ENCODE measurements around the gene USP35. TPM values are rescaled to one million over a fixed set of nuclear protein-coding genes. Genes with fewer than 3 reads are reported as not detected.

The USP35 gene
- total and polyA plus RNA-seq, 7 donors: 1.2 to 23.3 (median 6.7) TPM

- H3K4me3 ChIP-seq: no peak overlapping the region
- TF ChIP-seq CTCF (IDR thresholded peaks at IDR 0.05) (no peak), POLR2A (IDR thresholded peaks at IDR 0.05) (no peak), POLR2AphosphoS5 (IDR thresholded peaks at IDR 0.05) (no peak), EP300 (IDR thresholded peaks at IDR 0.05) (no peak)
- peaks cover 8 to 57% (median 20%) of the 10 kb centered on the region in 4 donors for H3K36me3 ChIP-seq
- H3K27ac ChIP-seq: no peak overlapping the region
- intact Hi-C loops (cut with DNase I): no loop called here
- H3K4me1 ChIP-seq: no peaks in the 10 kb centered on the region
- DNase-seq: no peak
- WGBS, 2 donors: 80 to 93% methylated on average over 9 of the region's 9 CpGs
- H3K27me3 ChIP-seq: no peaks in the 10 kb centered on the region
- no peaks in the 10 kb centered on the region for H3K9me3 ChIP-seq
Measured at GRCh38 chr11:78223320-78223954, 34.7 kb downstream of the USP35 start.

- Histone ChIP-seq H3K4me1 (no peaks in the 10 kb centered on the region), H3K9me3 (no peaks in the 10 kb centered on the region), H3K27ac (no peak overlapping the region), H3K36me3 (peaks cover 8 to 46% (median 19%) of the 10 kb centered on the region in 4 donors), H3K4me3 (no peak overlapping the region), H3K27me3 (no peaks in the 10 kb centered on the region)
- no peak for TF ChIP-seq EP300 (IDR thresholded peaks at IDR 0.05)
- no peak for TF ChIP-seq CTCF (IDR thresholded peaks at IDR 0.05)
- TF ChIP-seq POLR2AphosphoS5 (IDR thresholded peaks at IDR 0.05): no peak
- TF ChIP-seq POLR2A (IDR thresholded peaks at IDR 0.05): no peak
- DNase-seq: no peak
- intact Hi-C loops (cut with DNase I): no loop called here
- 94 to 95% methylated on average over 4 of the region's 4 CpGs for WGBS, 2 donors
Measured at GRCh38 chr11:78224506-78224905, 35.8 kb downstream of the USP35 start.

GRCh38 chr11:78224906-78225420 lies 36.2 kb downstream of the USP35 start:
- intact Hi-C loops (cut with DNase I): loop anchor here (5.0 kb wide), 1 partner anchor 192 kb away; the partner anchor contains the start of gene GAB2
- no peak for TF ChIP-seq CTCF (IDR thresholded peaks at IDR 0.05)
- TF ChIP-seq POLR2AphosphoS5 (IDR thresholded peaks at IDR 0.05): no peak
- no peak for TF ChIP-seq POLR2A (IDR thresholded peaks at IDR 0.05)
- TF ChIP-seq EP300 (IDR thresholded peaks at IDR 0.05): no peak
- H3K36me3 ChIP-seq: peaks cover 8 to 43% (median 17%) of the 10 kb centered on the region in 4 donors

GRCh38 chr11:78226684-78227680 lies 38.3 kb downstream of the USP35 start:
- H3K36me3 ChIP-seq: peaks cover 2 to 23% (median 11%) of the 10 kb centered on the region in 4 donors
- intact Hi-C loops (cut with DNase I): loop anchor here (5.0 kb wide), 1 partner anchor 190 kb away; the partner anchor contains the start of gene GAB2
- TF ChIP-seq POLR2A (IDR thresholded peaks at IDR 0.05) (no peak), EP300 (IDR thresholded peaks at IDR 0.05) (no peak), CTCF (IDR thresholded peaks at IDR 0.05) (no peak), POLR2AphosphoS5 (IDR thresholded peaks at IDR 0.05) (no peak)
- H3K9me3 ChIP-seq: no peaks in the 10 kb centered on the region
- 89% methylated on average over 12 of the region's 12 CpGs for WGBS, 2 donors
- DNase-seq: no peak
- H3K27me3 ChIP-seq: no peaks in the 10 kb centered on the region
- H3K4me3 ChIP-seq: no peak overlapping the region
- H3K4me1 ChIP-seq: peaks cover 0 to 5% (median 0%) of the 10 kb centered on the region in 4 donors
- no peak overlapping the region for H3K27ac ChIP-seq

More at GRCh38 chr11:78224906-78225420, 36.2 kb downstream of the USP35 start:
- H3K4me3 ChIP-seq: no peak overlapping the region
- WGBS, 2 donors: 95 to 96% methylated on average over 7 of the region's 7 CpGs
- no peaks in the 10 kb centered on the region for H3K9me3 ChIP-seq
- H3K27me3 ChIP-seq: no peaks in the 10 kb centered on the region
- no peak for DNase-seq
- no peak overlapping the region for H3K27ac ChIP-seq
- H3K4me1 ChIP-seq: no peaks in the 10 kb centered on the region

Data from sigmoid colon (tissue), 7 donors.